HG02798 (cell line): ENCODE data around the gene PDLIM1.
"Not testable (repeated sequence)": the region's sequence is repeated elsewhere in the genome, so short reads cannot be mapped to it uniquely, and the experiment has no call there.

Experiments
- ATAC-seq: cut with Tn5 transposase; IDR thresholded peaks from one replicate; pipeline ENCODE4 v1.9.1; 2021; ENCODE audit warnings: mild to moderate bottlenecking; ENCODE audit not compliant: unreplicated experiment, poor library complexity

The PDLIM1 gene

GRCh38 chr10:95220539-95220938 lies 70.3 kb downstream of the PDLIM1 start:
- ATAC-seq: no peak

GRCh38 chr10:95217476-95217875 lies 73.3 kb downstream of the PDLIM1 start:
- no peak for ATAC-seq

GRCh38 chr10:95214793-95215192 lies 76.0 kb downstream of the PDLIM1 start:
- ATAC-seq: peak; percentile 63

GRCh38 chr10:95214369-95214768 lies 76.4 kb downstream of the PDLIM1 start:
- no peak for ATAC-seq

- ATAC-seq: no peak
Measured at GRCh38 chr10:95211606-95212279, 79.1 kb downstream of the PDLIM1 start.

GRCh38 chr10:95209509-95210127 lies 81.2 kb downstream of the PDLIM1 start:
- ATAC-seq: no peak

- no peak for ATAC-seq
Measured at GRCh38 chr10:95208702-95209391, 82.0 kb downstream of the PDLIM1 start.

GRCh38 chr10:95202865-95203264 lies 87.9 kb downstream of the PDLIM1 start:
- not testable (repeated sequence) for ATAC-seq

- no peak for ATAC-seq
Measured at GRCh38 chr10:95201736-95202135, 89.1 kb downstream of the PDLIM1 start.

GRCh38 chr10:95196046-95196445 lies 94.8 kb downstream of the PDLIM1 start:
- ATAC-seq: no peak

GRCh38 chr10:95193944-95194343 lies 96.9 kb downstream of the PDLIM1 start, which contains the start of gene ACSM6:
Gene ACSM6, plus strand, starts transcription at chr10:95194238. Its CDS starts 248 bp downstream, at chr10:95194486.
- ATAC-seq: no peak

GRCh38 chr10:95188593-95188992 lies 102.2 kb downstream of the PDLIM1 start:
- ATAC-seq: no peak

- ATAC-seq: no peak
Measured at GRCh38 chr10:95187617-95188016, 103.2 kb downstream of the PDLIM1 start.
